GM12874 (cell line): ENCODE measurements around the gene ALKBH7.
A peak's percentile ranks its signal among the peaks of the same experiment; 100 is the strongest.

ENCODE experiments used
- CTCF ChIP-seq: IDR thresholded peaks from 2 replicates; pipeline ENCODE4 v1.5.1; 2011; ENCODE audit warnings: low read depth, mild to moderate bottlenecking, control low read depth, low read length, moderate library complexity; ENCODE audit not compliant: insufficient read depth

ALKBH7 gene

DNA sequence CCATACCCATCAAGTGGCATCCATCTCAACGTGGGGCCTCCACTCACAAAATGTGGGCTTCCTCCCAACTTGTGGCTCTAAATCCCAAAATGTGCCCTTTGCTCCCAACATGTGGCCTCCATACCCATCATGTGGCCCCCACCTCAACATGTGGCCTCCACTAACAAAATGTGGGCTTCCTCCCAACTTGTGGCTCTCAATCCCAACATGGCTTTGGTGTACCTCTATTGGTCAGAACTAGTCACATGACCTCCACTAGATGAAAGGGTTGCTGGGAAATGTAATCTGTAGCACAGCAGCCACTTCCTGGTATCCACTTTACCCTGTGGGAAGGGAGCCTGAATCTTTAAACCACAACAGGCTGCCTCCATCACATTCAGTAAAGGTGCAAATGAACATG lies 29.1 kb upstream of the ALKBH7 start:
- no peak for TF ChIP-seq CTCF

GRCh38 chr19:6350688-6351087 lies 21.9 kb upstream of the ALKBH7 start:
- TF ChIP-seq CTCF, result no peak

DNA sequence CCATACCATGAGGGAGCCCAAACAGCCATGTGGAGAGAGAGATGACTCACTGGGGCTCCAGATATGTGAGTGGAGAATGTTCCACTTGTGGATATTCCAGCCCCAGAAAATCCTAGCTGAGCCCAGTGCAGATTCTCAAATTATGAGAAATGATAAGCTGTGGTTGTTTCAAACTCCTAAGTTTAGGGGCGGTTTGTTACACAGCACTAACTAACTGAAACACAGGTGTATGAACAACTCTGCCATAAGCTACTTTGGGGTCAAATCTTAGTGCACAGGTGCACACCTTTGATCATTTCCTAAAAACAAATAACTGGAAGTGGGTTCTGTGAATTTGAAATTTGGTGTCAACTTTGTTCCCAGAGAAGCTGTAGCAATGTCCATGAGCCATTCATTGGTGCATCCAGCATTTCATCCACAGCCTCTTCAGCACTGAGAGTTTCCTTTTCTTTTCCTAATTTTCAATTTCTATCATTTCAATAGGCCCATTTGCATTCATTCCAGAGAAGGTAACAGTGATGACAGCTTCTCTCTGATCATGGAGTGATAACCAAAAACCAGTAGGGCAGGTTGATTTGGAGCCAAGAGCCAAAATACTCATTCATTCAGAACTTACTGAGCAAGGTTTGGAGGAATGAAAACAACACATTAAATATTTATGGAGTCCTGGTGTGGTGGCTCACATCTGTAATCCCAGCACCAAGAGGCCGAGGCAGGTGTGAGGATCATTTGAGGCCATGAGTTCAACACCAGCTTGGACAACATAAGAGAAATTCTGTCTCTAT lies 20.0 kb upstream of the ALKBH7 start:
- TF ChIP-seq CTCF, result no peak

DNA sequence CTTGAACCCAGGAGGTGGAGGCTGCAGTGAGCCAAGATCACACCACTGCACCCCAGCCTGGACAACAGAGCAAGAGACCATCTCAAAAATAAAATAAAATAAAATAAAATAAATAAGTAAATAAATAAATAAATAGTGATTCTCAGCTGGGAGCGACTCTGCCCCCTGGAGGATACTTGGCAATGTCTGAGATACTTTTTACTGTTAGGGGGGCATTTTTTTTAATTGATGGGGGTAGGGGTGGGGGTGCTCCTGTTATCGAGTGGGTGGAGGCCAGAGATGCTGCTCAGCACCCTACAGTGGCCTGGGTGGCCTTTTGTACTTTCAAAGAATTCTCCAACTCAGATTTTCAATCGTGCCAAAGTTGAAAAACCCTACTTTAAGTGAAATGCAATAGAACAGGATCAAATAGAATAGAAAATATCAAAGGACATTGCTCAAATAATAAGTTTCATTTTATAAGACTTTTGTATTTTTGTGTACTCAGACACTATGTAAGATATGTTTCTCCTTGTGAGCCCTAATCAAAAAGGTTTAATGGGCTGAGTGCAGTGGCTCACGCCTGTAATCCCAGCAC lies 18.4 kb upstream of the ALKBH7 start:
- peak; percentile 17; the same call in 1 of the 2 replicates for TF ChIP-seq CTCF

DNA sequence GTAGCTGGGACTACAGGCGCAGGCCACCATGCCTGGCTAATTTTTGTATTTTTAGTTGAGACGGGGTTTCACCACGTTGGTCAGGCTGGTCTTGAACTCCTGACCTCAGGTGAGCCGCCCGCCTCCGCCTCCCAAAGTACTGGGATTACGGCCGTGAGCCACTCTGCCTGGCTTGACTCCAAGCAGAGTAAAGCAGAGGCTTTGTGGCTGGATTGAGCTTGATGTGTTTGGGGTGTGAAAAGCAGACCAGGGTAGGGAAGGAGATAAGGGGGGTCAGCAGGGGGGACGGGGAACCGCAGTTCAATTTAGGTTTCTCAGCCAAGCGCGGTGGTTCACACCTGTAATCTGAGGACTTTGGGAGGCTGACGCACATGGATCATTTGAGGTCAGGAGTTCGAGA lies 15.4 kb upstream of the ALKBH7 start:
- TF ChIP-seq CTCF, result no peak

DNA sequence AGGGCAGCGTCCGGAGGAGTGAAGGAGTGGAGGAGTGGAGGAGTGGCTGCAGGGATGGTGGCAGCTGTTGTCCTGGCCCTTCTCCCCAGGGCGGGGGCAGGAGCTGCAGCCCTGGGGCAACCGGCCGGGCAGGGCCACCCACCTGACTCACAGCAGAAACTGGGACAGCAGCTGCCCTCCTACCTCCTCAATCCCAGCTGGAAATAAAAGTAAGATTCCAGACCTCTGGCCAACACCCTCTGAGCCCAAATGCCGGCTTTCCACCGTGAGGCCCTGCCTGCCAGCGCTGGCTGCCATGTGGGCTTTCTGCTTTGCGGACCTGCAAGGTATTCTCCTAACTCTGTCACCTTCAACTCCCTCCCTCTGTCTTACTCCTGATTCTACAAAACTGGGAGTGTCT lies 14.6 kb upstream of the ALKBH7 start:
- no peak for TF ChIP-seq CTCF

DNA sequence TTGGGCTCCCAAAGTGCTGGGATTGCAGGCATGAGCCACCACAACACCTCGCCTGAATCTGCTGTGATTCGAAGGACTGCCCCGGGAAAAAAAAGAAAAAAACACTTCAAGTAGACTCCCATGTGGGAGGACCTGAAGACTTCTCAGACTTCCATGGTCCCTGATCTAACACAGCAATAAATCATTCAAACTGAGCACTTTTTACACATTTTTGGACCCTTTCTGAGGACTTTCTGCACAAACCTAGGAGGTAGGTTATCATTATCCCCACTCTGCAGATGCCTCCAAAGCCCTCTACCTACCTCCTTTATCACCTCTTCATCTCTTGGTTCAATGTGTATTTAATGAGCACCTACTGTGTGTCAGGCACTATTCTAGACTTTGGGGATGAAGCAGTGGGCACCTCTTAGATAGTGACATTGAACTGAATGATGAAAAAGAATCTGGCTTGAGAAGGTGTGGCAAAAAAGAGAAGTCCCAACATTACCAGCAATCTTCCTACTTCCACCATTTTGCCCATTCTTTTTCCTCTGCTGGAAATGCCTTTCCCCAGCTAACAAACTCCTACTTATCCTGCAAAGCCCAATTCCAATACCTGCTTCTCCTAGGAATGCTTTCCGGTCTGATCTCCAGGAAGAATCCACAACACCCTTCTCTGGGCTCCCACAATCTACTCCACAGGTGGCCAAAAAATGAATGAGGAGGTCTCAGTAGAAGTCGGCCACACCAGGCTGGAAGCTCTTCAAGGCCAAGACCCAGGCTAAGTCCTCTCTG lies 12.8 kb upstream of the ALKBH7 start:
- TF ChIP-seq CTCF, result no peak
